NCI-H2171 treated with DMSO at 0.1 percent for 48 hours (cell line): ENCODE data around the gene RIMS1.
A peak's percentile ranks its signal among the peaks of the same experiment; 100 is the strongest.

Experiments
- DNase-seq: peaks from one replicate; lab custom pipeline; 2025; lab: John Stamatoyannopoulos, UW

Gene RIMS1

GRCh38 chr6:71886184-71887005 is at the start of gene RIMS1:
Gene RIMS1, plus strand, starts transcription at chr6:71886550. Its CDS starts 474 bp downstream, at chr6:71887024.
- peak; percentile 50 for DNase-seq

GRCh38 chr6:71851214-71851613 is 35.1 kb upstream of the RIMS1 start:
- no peak for DNase-seq

- DNase-seq: no peak
Observed at GRCh38 chr6:71852948-71853347, 33.4 kb upstream of the RIMS1 start.

GRCh38 chr6:71855406-71855805 is 30.9 kb upstream of the RIMS1 start:
- DNase-seq: no peak

GRCh38 chr6:71879016-71879415 is 7.3 kb upstream of the RIMS1 start:
- DNase-seq: no peak

- DNase-seq: no peak
Observed at GRCh38 chr6:71887006-71887743, 825 bp downstream of the RIMS1 start.

GRCh38 chr6:71887744-71888230 is 1.4 kb downstream of the RIMS1 start:
- DNase-seq: no peak

- DNase-seq: no peak
Observed at GRCh38 chr6:71888756-71889340, 2.5 kb downstream of the RIMS1 start.

- DNase-seq: no peak
Observed at GRCh38 chr6:71889366-71889765, 3.0 kb downstream of the RIMS1 start.

- DNase-seq: no peak
Observed at GRCh38 chr6:71892641-71893040, 6.3 kb downstream of the RIMS1 start.

- no peak for DNase-seq
Observed at GRCh38 chr6:71900642-71901041, 14.3 kb downstream of the RIMS1 start.

GRCh38 chr6:71902261-71902660 is 15.9 kb downstream of the RIMS1 start:
- DNase-seq: no peak

GRCh38 chr6:71906813-71907212 is 20.5 kb downstream of the RIMS1 start:
- no peak for DNase-seq

- no peak for DNase-seq
Observed at GRCh38 chr6:71908162-71908765, 21.9 kb downstream of the RIMS1 start.

- no peak for DNase-seq
Observed at GRCh38 chr6:71913444-71914234, 27.3 kb downstream of the RIMS1 start.

GRCh38 chr6:71929047-71929446 is 42.7 kb downstream of the RIMS1 start:
- DNase-seq: no peak

- no peak for DNase-seq
Observed at GRCh38 chr6:71933881-71934280, 47.5 kb downstream of the RIMS1 start.

- peak; percentile 2 for DNase-seq
Observed at GRCh38 chr6:71965404-71965803, 79.1 kb downstream of the RIMS1 start.

- no peak for DNase-seq
Observed at GRCh38 chr6:71967436-71967835, 81.1 kb downstream of the RIMS1 start.

GRCh38 chr6:71977884-71978283 is 91.5 kb downstream of the RIMS1 start:
- DNase-seq: no peak

- no peak for DNase-seq
Observed at GRCh38 chr6:71979911-71980310, 93.6 kb downstream of the RIMS1 start.

GRCh38 chr6:71982389-71982788 is 96.0 kb downstream of the RIMS1 start:
- no peak for DNase-seq
